ENCODE results near the gene LRP5.

The LRP5 gene

GRCh38 chr11:68390315-68390714 is 77.9 kb downstream of the LRP5 start:
- Histone ChIP-seq H3F3A (ENCODE audit: insufficient read depth) (no peaks in the 10 kb centered on the region), H3K9ac (ENCODE audit: low read length) (no peak overlapping the region), H3K27ac (ENCODE audit: low read depth, low read length) (no peak overlapping the region), H3K9me3 (ENCODE audit: insufficient read depth, low read length) (no peaks in the 10 kb centered on the region), H4K20me1 (ENCODE audit: low read depth, low read length) (no peaks in the 10 kb centered on the region), H3K27me3 (ENCODE audit: low read length) (no peaks in the 10 kb centered on the region), H3K79me2 (ENCODE audit: insufficient read depth, low read length) (no peaks in the 10 kb centered on the region), H3K4me3 (ENCODE audit: insufficient read depth, low read length, poor library complexity, severe bottlenecking) (no peak overlapping the region), H3K36me3 (ENCODE audit: low read length) (no peaks in the 10 kb centered on the region), H3K4me2 (ENCODE audit: low read depth, low read length, poor library complexity, severe bottlenecking) (no peak overlapping the region), H2AFZ (ENCODE audit: low read depth, low read length, severe bottlenecking) (no peak overlapping the region), H3K9me2 (replicated peaks; ENCODE audit: insufficient read depth, low read length) (no peaks in the 10 kb centered on the region)
- no peak for TF ChIP-seq EZH2phosphoT487 (conservative IDR thresholded peaks at IDR 0.05; ENCODE audit: low read length)
- TF ChIP-seq, protein P1, sequence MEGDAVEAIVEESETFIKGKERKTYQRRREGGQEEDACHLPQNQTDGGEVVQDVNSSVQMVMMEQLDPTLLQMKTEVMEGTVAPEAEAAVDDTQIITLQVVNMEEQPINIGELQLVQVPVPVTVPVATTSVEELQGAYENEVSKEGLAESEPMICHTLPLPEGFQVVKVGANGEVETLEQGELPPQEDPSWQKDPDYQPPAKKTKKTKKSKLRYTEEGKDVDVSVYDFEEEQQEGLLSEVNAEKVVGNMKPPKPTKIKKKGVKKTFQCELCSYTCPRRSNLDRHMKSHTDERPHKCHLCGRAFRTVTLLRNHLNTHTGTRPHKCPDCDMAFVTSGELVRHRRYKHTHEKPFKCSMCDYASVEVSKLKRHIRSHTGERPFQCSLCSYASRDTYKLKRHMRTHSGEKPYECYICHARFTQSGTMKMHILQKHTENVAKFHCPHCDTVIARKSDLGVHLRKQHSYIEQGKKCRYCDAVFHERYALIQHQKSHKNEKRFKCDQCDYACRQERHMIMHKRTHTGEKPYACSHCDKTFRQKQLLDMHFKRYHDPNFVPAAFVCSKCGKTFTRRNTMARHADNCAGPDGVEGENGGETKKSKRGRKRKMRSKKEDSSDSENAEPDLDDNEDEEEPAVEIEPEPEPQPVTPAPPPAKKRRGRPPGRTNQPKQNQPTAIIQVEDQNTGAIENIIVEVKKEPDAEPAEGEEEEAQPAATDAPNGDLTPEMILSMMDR (IDR thresholded peaks at IDR 0.05; ENCODE audit: insufficient read depth, low read length, poor library complexity, severe bottlenecking): no peak

DNA sequence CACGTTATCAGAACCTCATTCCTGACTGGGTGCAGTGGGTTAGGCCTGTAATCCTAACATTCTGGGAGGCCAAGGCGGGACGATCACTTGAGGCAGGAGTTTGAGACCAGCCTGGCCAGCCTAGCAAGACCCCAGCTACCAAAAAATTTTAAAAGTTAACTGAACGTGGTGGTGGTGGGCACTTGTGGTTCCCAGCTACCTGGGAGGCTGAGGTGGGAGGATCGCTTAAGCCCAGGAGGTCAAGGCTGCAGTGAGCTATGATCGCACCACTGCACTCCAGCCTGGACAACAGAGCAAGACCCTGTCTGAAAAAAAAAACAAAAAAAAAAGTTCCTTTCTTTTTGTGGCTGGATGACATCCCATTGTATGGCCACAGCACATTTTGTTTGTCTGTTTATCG is 80.4 kb downstream of the LRP5 start:
- no peaks in the 10 kb centered on the region for H3K27me3 ChIP-seq (ENCODE audit: low read length)
- H3K36me3 ChIP-seq (ENCODE audit: low read length): no peaks in the 10 kb centered on the region
- H3K79me2 ChIP-seq (ENCODE audit: insufficient read depth, low read length): no peaks in the 10 kb centered on the region
- H4K20me1 ChIP-seq (ENCODE audit: low read depth, low read length): no peaks in the 10 kb centered on the region
- TF ChIP-seq EZH2phosphoT487 (conservative IDR thresholded peaks at IDR 0.05; ENCODE audit: low read length): no peak
- TF ChIP-seq, protein P1 (IDR thresholded peaks at IDR 0.05; ENCODE audit: insufficient read depth, low read length, poor library complexity, severe bottlenecking): no peak
- H3K4me3 ChIP-seq (ENCODE audit: insufficient read depth, low read length, poor library complexity, severe bottlenecking): no peak overlapping the region
- H3F3A ChIP-seq (ENCODE audit: insufficient read depth): no peaks in the 10 kb centered on the region
- H3K9ac ChIP-seq (ENCODE audit: low read length): no peak overlapping the region
- no peaks in the 10 kb centered on the region for H3K9me3 ChIP-seq (ENCODE audit: insufficient read depth, low read length)
- H3K27ac ChIP-seq (ENCODE audit: low read depth, low read length): no peak overlapping the region
- no peak overlapping the region for H3K4me2 ChIP-seq (ENCODE audit: low read depth, low read length, poor library complexity, severe bottlenecking)
- H3K9me2 ChIP-seq (replicated peaks; ENCODE audit: insufficient read depth, low read length): no peaks in the 10 kb centered on the region
- no peak overlapping the region for H2AFZ ChIP-seq (ENCODE audit: low read depth, low read length, severe bottlenecking)

- no peaks in the 10 kb centered on the region for H3K79me2 ChIP-seq (ENCODE audit: insufficient read depth, low read length)
- no peak for TF ChIP-seq EZH2phosphoT487 (conservative IDR thresholded peaks at IDR 0.05; ENCODE audit: low read length)
- TF ChIP-seq, protein P1 (IDR thresholded peaks at IDR 0.05; ENCODE audit: insufficient read depth, low read length, poor library complexity, severe bottlenecking): no peak
- no peak overlapping the region for H3K27ac ChIP-seq (ENCODE audit: low read depth, low read length)
- no peak overlapping the region for H2AFZ ChIP-seq (ENCODE audit: low read depth, low read length, severe bottlenecking)
- H3F3A ChIP-seq (ENCODE audit: insufficient read depth): no peaks in the 10 kb centered on the region
- H3K9ac ChIP-seq (ENCODE audit: low read length): no peak overlapping the region
- H3K36me3 ChIP-seq (ENCODE audit: low read length): no peaks in the 10 kb centered on the region
- H3K27me3 ChIP-seq (ENCODE audit: low read length): no peaks in the 10 kb centered on the region
- H4K20me1 ChIP-seq (ENCODE audit: low read depth, low read length): no peaks in the 10 kb centered on the region
- no peaks in the 10 kb centered on the region for H3K9me3 ChIP-seq (ENCODE audit: insufficient read depth, low read length)
- H3K4me3 ChIP-seq (ENCODE audit: insufficient read depth, low read length, poor library complexity, severe bottlenecking): no peak overlapping the region
- no peaks in the 10 kb centered on the region for H3K9me2 ChIP-seq (replicated peaks; ENCODE audit: insufficient read depth, low read length)
- no peak overlapping the region for H3K4me2 ChIP-seq (ENCODE audit: low read depth, low read length, poor library complexity, severe bottlenecking)
Measured at GRCh38 chr11:68396516-68396915, 84.1 kb downstream of the LRP5 start.
